ENCODE data around the gene ZP1. TPM values are rescaled to one million over a fixed set of nuclear protein-coding genes. Genes with fewer than 3 reads are reported as not detected.
A peak's percentile ranks its signal among the peaks of the same experiment; 100 is the strongest.

ZP1 gene
- total RNA-seq, 4 donors from 2014 or later = 0.94 to 5.5 TPM; not detected in 2

DNA sequence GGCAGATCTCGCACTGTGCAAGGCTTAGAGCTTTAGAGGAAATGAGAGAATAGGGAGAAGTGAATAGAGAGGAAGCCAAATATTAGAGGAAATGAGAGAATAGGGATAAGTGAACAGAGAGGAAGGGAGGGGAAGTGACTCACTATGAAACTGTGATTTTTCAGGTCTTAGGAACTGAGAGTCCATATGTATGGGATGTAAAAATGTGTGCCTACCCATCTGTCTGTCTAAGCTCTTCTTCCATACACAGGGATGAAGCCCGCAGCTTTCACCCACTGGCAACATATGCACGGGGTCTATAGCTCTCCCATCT is 31.9 kb upstream of the ZP1 start:
- no peaks in the 10 kb centered on the region for H3K9me3 ChIP-seq
- DNase-seq (ENCODE audit: low spot score in 2 of 2) = no peak
- no peak overlapping the region for H3K27ac ChIP-seq
- no peak for TF ChIP-seq POLR2A (IDR thresholded peaks at IDR 0.05)
- TF ChIP-seq EP300 (IDR thresholded peaks at IDR 0.05) = no peak
- TF ChIP-seq, protein P1, sequence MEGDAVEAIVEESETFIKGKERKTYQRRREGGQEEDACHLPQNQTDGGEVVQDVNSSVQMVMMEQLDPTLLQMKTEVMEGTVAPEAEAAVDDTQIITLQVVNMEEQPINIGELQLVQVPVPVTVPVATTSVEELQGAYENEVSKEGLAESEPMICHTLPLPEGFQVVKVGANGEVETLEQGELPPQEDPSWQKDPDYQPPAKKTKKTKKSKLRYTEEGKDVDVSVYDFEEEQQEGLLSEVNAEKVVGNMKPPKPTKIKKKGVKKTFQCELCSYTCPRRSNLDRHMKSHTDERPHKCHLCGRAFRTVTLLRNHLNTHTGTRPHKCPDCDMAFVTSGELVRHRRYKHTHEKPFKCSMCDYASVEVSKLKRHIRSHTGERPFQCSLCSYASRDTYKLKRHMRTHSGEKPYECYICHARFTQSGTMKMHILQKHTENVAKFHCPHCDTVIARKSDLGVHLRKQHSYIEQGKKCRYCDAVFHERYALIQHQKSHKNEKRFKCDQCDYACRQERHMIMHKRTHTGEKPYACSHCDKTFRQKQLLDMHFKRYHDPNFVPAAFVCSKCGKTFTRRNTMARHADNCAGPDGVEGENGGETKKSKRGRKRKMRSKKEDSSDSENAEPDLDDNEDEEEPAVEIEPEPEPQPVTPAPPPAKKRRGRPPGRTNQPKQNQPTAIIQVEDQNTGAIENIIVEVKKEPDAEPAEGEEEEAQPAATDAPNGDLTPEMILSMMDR (IDR thresholded peaks at IDR 0.05) = no peak
- no peak for TF ChIP-seq POLR2AphosphoS5 (IDR thresholded peaks at IDR 0.05)
- WGBS = 75% methylated on average over 3 of the region's 3 CpGs
- no peaks in the 10 kb centered on the region for H3K36me3 ChIP-seq
- peaks cover 6% of the 10 kb centered on the region for H3K27me3 ChIP-seq
- H3K4me1 ChIP-seq = peaks cover 5% of the 10 kb centered on the region
- no peak overlapping the region for H3K4me3 ChIP-seq

DNA sequence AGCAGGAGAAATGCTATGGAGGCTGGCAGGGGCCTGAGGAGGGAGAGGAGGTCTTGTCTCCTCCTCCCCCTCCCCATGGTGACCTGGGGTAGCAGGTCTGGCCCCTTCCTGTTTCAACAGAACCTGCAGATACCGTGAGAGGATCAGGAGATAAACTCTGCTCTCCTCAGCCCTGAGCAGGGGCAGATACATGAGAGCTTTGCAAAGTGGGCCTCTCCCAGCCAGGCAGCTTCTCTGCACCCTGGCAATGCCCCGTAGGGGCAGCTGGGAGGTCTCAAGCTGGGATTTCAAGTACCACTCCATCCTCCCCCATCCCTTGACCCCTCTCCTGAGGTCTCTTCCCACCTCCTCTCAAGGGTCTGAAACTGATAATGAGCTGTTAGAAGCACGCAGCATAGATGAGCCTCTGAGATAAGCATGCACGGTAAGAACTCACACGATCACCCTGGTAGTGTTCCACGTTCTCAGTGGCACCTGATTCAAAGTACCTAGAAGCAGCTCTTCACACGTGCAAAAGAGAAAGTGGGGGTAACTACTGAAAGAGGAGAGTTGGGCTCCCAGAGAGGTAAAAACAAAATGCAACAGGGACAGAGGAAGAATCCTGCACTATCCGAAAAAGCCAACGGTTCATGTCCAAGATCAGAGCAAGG is 30.4 kb upstream of the ZP1 start:
- H3K36me3 ChIP-seq = no peaks in the 10 kb centered on the region
- H3K4me3 ChIP-seq = no peak overlapping the region
- WGBS = 75% methylated on average over 9 of the region's 9 CpGs
- H3K27ac ChIP-seq = no peak overlapping the region
- H3K4me1 ChIP-seq = peaks cover 10% of the 10 kb centered on the region
- DNase-seq (ENCODE audit: low spot score in 2 of 2) = no peak
- H3K27me3 ChIP-seq = peaks cover 5% of the 10 kb centered on the region
- H3K9me3 ChIP-seq = no peaks in the 10 kb centered on the region
- TF ChIP-seq EP300 (IDR thresholded peaks at IDR 0.05) = no peak
- TF ChIP-seq, protein P1 (IDR thresholded peaks at IDR 0.05) = no peak
- no peak for TF ChIP-seq POLR2AphosphoS5 (IDR thresholded peaks at IDR 0.05)
- no peak for TF ChIP-seq POLR2A (IDR thresholded peaks at IDR 0.05)

DNA sequence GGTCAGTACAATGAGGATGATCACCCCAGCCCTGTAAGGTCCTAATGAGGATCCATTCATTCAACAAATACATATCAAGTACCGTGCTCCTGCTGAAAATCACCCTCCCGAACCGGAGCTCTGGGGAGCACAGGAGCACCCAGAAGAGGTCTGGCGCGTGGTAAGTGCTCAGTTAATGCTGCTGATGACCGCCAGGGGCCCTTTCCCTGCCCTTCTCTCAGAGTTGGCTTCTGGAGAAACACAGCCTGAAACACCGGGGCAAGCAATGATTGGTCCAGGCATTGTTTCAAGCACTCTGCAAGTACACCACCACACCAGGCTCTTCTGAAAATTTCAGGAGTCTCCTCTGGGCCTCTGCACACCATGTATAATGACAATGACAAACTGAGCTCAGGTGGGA is 29.2 kb upstream of the ZP1 start:
- Histone ChIP-seq H3K4me3 (no peak overlapping the region), H3K9me3 (no peaks in the 10 kb centered on the region), H3K4me1 (peaks cover 17% of the 10 kb centered on the region), H3K36me3 (no peaks in the 10 kb centered on the region), H3K27me3 (no peaks in the 10 kb centered on the region), H3K27ac (no peak overlapping the region)
- DNase-seq (ENCODE audit: low spot score in 2 of 2) = no peak
- 97% methylated on average over 5 of the region's 7 CpGs for WGBS
- no peak for TF ChIP-seq EP300 (IDR thresholded peaks at IDR 0.05)
- TF ChIP-seq POLR2A (IDR thresholded peaks at IDR 0.05) = no peak
- TF ChIP-seq, protein P1 (IDR thresholded peaks at IDR 0.05) = no peak
- no peak for TF ChIP-seq POLR2AphosphoS5 (IDR thresholded peaks at IDR 0.05)

DNA sequence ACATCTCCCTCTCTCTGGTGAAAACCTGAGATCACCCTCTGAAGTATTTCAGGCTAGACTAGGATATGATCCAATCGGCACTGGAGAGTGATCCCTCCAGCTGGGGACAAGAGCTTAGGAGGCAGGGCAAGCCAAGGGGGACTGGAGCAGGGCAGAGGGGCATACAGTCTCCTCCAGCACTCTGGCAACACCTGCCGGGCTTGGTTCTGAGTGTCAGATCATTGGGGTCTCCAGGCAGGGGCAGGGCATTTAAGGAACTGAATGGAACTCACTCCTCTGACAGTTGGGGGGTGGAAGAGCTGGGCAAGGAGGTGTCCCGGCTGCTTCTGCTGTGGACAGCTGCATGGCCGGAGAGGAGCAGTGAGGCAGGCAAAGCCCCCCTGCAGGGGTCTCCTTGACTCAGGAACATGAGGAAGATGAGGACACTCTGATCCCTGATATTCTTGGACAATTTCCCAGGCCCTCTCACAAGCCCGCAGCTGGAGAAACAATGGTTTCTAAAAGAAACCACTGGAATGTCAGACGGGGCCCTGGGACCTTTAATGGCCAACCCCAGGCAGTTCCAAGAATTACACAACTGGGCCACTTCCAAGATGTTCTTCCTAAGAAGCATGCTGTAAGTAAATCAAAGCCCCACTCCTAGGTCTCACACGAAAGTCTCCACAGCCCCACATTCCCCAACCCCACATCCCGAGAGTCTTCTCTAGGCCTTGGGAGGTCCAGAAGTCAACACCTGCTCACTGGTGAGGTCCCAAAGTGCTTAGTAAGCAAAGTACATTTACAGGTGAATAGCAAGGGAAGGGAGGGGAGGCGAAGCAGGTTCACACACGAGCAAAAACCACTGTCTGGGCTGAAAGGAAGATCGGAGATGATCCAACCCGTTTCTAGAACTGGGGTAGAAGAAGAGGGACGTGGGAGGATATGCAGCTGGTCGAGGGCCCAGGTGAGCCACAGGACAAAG is 26.6 kb upstream of the ZP1 start:
- H3K4me1 ChIP-seq = peaks cover 41% of the 10 kb centered on the region
- 61% methylated on average over 13 of the region's 14 CpGs for WGBS
- peak overlapping the region; percentile 58 for H3K27ac ChIP-seq
- H3K36me3 ChIP-seq = no peaks in the 10 kb centered on the region
- DNase-seq (ENCODE audit: low spot score in 2 of 2) = no peak
- H3K27me3 ChIP-seq = no peaks in the 10 kb centered on the region
- H3K9me3 ChIP-seq = no peaks in the 10 kb centered on the region
- H3K4me3 ChIP-seq = peak overlapping the region; percentile 86
- TF ChIP-seq, protein P1 (IDR thresholded peaks at IDR 0.05) = no peak
- TF ChIP-seq POLR2A (IDR thresholded peaks at IDR 0.05) = no peak
- no peak for TF ChIP-seq EP300 (IDR thresholded peaks at IDR 0.05)
- TF ChIP-seq POLR2AphosphoS5 (IDR thresholded peaks at IDR 0.05) = no peak
